ENCODE measurements around the gene DENND2A. TPM values are rescaled to one million over a fixed set of nuclear protein-coding genes. Genes with fewer than 3 reads are reported as not detected.
A peak's percentile ranks its signal among the peaks of the same experiment; 100 is the strongest.
"Not testable (repeated sequence)": the region's sequence is repeated elsewhere in the genome, so short reads cannot be mapped to it uniquely, and the experiment has no call there.

The DENND2A gene
- total RNA-seq, 1 experiment from 2014 or later, result 0.34 TPM

DNA sequence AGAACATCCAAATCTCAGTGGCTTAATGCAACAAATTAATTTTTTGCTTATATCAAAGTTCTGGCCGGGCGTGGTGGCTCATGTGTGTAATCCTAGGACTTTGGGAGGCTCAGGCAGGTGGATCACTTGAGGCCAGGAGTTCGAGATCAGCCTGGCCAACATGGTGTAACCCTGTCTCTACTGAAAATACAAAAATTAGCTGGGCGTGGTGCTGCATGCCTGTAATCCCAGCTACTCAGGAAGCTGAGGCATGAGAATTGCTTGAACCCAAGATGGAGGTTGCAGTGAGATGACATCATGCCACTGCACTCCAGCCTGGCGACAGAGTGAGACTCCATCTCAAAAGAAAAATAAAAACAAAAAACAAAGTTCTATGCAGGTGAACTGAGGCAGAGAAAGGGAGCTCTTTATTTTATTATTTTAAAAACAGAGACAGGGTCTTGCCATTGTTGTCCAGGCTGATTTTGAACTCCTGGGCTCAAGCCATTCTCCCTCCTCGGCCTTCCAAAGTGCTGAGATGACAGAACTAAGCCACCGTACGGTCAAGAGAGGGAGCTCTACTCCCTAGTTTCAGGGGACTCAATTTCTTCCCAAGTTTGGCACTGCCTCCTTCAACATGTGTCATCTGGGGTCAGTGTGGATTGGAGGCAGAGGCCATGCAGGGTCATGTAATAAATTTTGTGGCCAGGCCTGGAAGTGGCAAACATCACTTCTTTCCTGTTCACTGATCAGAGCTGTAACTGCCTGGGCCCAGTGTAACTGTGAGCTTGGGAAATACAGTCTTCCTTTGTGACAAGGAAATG lies 34.5 kb upstream of the DENND2A start:
- DNase-seq (ENCODE audit: low read depth), result peak; percentile 76
- in situ Hi-C loops (cut with HindIII; ENCODE audit: low pct_unique_long_range_greater_than_20kb, low sequenced_read_pairs), result no loop called here

- in situ Hi-C loops (cut with HindIII; ENCODE audit: low pct_unique_long_range_greater_than_20kb, low sequenced_read_pairs), result no loop called here
- DNase-seq (ENCODE audit: low read depth), result no peak
Measured at GRCh38 chr7:140674356-140674800, 33.8 kb upstream of the DENND2A start.

- in situ Hi-C loops (cut with HindIII; ENCODE audit: low pct_unique_long_range_greater_than_20kb, low sequenced_read_pairs), result no loop called here
Measured at GRCh38 chr7:140673774-140674155, 33.2 kb upstream of the DENND2A start.

DNA sequence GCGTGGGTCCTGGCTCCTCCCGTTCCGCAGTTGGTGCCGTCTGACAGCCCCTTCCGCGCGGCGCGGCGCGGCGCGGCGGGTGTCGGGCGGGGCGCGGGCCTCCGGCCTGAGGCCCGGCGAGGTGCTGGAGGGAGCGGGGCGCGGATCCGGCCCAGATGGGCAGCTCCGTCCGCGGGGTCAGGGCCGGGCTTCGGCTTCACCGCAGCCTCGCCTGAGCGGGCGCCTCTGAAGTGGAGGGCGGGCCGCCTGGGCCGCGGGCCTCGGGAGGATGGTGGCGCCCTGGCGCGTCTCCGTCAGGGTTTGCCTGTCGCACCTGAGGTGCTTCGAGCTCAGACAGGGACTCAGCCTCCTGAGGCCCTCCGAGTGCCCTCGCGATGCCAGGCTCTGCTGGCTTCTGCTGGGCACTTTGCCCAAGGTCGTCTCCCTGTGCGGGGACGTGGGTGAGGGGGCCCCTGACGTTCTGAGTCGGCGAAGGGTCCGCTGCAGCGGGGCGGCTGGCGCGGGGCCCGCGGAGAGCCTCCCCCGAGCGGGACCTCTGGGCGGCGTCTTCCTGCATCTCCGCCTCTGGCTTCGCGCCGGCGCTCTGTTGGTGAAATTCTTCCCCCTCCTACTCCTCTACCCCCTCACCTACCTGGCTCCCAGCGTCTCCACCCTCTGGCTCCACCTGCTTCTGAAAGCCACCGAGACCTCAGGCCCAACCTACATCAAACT lies 32.6 kb upstream of the DENND2A start:
- DNase-seq (ENCODE audit: low read depth), result peak; percentile 64
- in situ Hi-C loops (cut with HindIII; ENCODE audit: low pct_unique_long_range_greater_than_20kb, low sequenced_read_pairs), result no loop called here

More at GRCh38 chr7:140673774-140674155, 33.2 kb upstream of the DENND2A start:
- DNase-seq (ENCODE audit: low read depth), result no peak

DNA sequence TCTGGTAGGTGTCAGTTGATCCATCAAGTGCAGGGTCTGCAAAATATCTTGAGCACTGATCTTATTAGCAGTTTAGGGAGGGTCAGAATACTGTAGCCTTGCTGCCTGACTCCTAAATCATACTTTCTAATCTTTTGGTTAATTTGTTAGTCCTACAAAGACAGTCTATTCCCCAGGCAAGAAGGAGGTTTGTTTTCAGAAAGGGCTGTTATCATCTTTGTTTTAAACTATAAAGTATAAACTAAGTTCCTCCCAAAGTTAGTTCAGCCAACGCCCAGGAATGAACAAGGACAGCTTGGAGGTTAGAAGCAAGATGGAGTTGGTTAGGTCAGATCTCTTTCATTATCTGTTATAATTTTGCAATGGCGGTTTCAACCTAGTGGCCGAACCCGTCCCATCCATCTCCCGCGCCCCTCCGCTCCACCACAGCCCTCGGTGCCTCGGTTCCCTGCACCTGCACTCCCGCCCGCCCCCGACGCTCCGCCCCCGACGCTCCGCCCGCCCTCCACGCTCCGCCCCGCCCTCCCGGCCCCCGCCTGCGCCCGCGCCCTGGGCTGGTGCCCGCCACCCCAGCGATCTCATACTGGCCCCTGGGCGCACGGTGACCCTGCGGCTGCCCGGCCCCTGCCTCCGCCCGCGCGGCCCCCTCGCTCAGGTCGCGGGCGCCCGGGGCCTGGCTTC lies 31.9 kb upstream of the DENND2A start, which contains the start of gene ADCK2:
TSS of gene ADCK2 (plus strand) at position 564 of the 681 bp plus-strand sequence. CDS start 386 bp downstream, outside the sequence.
- in situ Hi-C loops (cut with HindIII; ENCODE audit: low pct_unique_long_range_greater_than_20kb, low sequenced_read_pairs), result no loop called here
- no peak for DNase-seq (ENCODE audit: low read depth)

DNA sequence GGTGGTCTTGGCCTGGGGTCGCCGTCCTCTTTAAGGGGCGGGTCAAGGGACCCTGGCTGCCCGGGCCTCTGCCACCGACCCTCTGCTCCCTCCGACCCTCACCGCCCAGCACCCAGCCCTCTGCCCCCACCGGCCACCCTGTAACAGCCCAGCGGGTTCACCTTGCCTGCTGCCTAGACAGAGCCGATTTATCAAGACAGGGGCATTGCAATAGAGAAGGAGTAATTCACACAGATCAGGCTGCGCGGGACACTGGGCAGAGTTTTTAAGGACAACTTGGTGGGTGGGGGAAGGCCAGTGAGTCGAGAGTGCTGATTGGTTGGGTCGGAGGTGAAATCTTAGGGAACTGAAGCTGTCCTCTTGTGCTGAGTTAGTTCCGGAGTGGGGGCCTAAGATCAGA lies 31.4 kb upstream of the DENND2A start:
- in situ Hi-C loops (cut with HindIII; ENCODE audit: low pct_unique_long_range_greater_than_20kb, low sequenced_read_pairs), result no loop called here
- DNase-seq (ENCODE audit: low read depth), result no peak

- in situ Hi-C loops (cut with HindIII; ENCODE audit: low pct_unique_long_range_greater_than_20kb, low sequenced_read_pairs), result no loop called here
- no peak for DNase-seq (ENCODE audit: low read depth)
Measured at GRCh38 chr7:140670343-140670935, 29.8 kb upstream of the DENND2A start.

DNA sequence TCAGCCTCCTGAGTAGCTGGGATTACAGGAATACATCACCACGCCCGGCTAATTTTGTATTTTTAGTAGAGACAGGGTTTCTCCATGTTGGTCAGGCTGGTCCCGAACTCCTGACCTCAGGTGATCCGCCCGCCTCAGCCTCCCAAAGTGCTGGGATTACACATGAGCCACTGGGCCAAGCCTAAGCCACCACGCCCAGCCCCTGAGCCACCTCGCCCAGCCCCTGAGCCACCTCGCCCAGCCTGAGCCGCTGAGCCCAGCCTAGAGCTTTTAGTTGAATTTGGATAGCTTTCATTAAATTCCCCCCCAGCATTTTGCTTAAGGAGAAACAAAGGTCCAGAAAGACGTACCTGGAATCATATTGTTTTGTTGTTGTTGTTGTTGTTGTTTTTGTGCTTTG lies 29.2 kb upstream of the DENND2A start:
- in situ Hi-C loops (cut with HindIII; ENCODE audit: low pct_unique_long_range_greater_than_20kb, low sequenced_read_pairs); DNase-seq (ENCODE audit: low read depth): not testable (repeated sequence)

GRCh38 chr7:140669352-140669751 lies 28.7 kb upstream of the DENND2A start:
- DNase-seq (ENCODE audit: low read depth), result no peak
- in situ Hi-C loops (cut with HindIII; ENCODE audit: low pct_unique_long_range_greater_than_20kb, low sequenced_read_pairs), result no loop called here

- in situ Hi-C loops (cut with HindIII; ENCODE audit: low pct_unique_long_range_greater_than_20kb, low sequenced_read_pairs), result no loop called here
- no peak for DNase-seq (ENCODE audit: low read depth)
Measured at GRCh38 chr7:140668641-140669040, 28.0 kb upstream of the DENND2A start.

- in situ Hi-C loops (cut with HindIII; ENCODE audit: low pct_unique_long_range_greater_than_20kb, low sequenced_read_pairs), result no loop called here
- DNase-seq (ENCODE audit: low read depth), result no peak
Measured at GRCh38 chr7:140667476-140667875, 26.9 kb upstream of the DENND2A start.

GRCh38 chr7:140662938-140663337 lies 22.3 kb upstream of the DENND2A start:
- in situ Hi-C loops (cut with HindIII; ENCODE audit: low pct_unique_long_range_greater_than_20kb, low sequenced_read_pairs); DNase-seq (ENCODE audit: low read depth): not testable (repeated sequence)

DNA sequence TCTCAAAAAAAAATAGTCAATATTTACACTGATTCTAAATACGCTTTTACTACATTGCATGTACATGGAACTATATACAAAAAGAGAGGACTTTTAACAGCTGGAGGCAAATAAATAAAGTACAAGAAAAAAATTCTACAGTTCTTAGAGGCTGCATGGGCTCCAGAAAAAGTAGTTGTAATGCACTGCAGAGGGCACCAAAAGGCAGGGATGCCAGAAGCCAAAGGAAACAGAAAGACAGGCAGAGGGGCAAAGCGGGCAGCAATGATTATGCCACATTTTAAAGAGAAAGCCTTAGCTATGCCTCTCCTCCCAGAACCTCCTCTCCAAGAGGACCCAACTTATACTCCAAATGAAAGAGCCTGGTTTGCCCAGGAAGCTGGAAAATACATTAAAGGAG lies 20.5 kb upstream of the DENND2A start:
- DNase-seq (ENCODE audit: low read depth), result no peak
- in situ Hi-C loops (cut with HindIII; ENCODE audit: low pct_unique_long_range_greater_than_20kb, low sequenced_read_pairs), result no loop called here

DNA sequence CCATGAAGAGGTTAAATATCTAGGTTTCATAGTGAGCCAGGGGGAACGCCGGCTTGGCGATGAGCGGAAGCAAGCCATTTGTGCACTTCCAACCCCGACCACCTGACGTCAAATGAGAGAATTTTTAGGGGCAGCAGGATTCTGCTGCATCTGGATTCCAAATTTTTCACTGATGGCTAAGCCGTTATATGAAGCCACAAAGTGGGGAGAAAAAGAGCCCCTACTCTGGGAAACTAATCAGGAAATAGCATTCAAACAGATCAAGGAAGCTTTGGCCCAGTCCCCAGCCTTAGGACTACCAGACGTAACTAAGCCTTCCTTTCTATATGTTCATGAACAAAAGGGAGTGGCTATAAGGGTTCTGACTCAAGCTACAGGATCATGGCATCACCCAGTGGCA lies 19.2 kb upstream of the DENND2A start:
- no peak for DNase-seq (ENCODE audit: low read depth)

GRCh38 chr7:140657891-140658290 lies 17.3 kb upstream of the DENND2A start:
- DNase-seq (ENCODE audit: low read depth), result no peak
- in situ Hi-C loops (cut with HindIII; ENCODE audit: low pct_unique_long_range_greater_than_20kb, low sequenced_read_pairs), result no loop called here

More for the DNA sequence above, 19.2 kb upstream of the DENND2A start:
- in situ Hi-C loops (cut with HindIII; ENCODE audit: low pct_unique_long_range_greater_than_20kb, low sequenced_read_pairs), result no loop called here

DNA sequence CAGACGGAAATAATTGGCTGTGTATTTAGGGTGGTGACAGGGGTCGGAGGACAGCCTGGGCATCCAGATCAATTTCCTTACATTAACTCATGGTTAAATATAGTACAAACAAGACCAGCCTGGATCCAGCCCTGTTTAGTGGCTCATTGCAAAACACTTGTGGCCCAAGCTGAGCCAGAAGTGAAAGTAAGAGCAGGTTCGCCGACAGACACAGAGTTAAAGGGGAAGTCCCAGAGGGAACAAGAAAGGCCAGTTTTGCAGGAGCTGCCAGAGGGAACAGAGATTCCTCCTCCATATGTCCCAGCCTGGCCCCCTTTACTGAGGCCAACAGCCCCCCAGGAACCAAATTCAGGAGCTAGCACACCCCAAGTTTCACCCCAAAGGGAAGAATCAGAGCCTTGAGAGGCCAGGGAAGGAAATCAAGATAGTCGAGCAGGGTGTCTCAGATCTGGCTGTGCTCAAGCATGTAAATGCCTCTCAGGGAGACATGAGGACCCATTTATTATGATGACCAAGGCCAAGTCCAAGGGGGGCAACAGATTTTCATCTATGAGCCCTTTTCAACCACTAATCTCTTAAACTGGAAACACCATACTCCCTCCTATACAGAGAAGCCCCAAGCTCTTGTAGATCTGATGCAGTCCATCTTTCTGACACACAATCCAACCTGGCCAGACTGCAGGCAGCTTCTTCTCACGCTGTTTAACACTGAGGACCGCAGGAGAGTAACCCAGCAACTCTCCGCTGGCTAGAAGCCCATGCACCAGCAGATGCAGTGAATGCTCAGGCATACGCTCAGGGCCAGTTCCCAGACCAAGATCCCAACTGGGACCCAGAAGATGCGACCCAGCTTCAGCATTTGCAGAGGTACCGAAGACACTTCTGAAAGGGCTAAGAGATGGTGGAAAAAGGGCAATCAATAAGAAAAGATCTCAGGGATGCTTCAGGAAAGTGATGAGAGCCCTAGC lies 16.2 kb upstream of the DENND2A start:
- in situ Hi-C loops (cut with HindIII; ENCODE audit: low pct_unique_long_range_greater_than_20kb, low sequenced_read_pairs), result no loop called here

More for the DNA sequence above, 16.2 kb upstream of the DENND2A start:
- no peak for DNase-seq (ENCODE audit: low read depth)
